ENCODE data around the gene GRID1.

GRID1 gene

DNA sequence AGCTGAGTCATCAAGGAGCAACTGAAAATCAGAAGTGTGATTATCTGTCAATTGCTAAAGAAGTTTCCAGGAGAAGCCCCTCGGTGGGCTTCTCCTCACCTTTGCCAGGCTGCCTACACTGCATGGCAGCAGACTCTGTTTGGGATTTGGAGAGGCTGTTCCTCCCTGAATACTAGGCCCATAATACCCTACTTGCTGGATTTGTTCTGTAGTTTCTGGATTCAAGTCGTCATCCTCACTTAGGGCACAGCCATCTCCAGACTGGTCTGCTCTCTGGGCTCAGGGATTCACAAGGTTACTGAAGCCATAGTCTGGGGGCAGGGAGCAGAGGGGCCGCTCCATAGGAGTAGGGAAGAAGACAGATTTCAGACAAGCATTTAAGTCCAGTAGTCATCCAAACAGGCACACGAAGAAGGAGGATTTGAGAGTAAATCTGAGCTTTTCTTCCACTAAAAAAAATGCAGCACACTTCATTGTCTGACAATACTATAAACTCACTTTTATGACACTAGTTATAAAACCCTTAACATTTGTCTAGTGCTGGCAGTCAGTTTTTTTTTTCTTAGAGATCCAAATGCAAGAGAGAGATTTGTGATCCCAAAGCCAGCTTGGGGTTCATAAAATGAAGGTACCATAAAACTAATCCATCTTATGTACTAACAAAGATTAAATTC is 723.3 kb downstream of the GRID1 start:
- DNase-seq (ENCODE audit: low read depth, low spot score), result no peak
- no peak overlapping the region for H3K4me3 ChIP-seq (ENCODE audit: low read length)

DNA sequence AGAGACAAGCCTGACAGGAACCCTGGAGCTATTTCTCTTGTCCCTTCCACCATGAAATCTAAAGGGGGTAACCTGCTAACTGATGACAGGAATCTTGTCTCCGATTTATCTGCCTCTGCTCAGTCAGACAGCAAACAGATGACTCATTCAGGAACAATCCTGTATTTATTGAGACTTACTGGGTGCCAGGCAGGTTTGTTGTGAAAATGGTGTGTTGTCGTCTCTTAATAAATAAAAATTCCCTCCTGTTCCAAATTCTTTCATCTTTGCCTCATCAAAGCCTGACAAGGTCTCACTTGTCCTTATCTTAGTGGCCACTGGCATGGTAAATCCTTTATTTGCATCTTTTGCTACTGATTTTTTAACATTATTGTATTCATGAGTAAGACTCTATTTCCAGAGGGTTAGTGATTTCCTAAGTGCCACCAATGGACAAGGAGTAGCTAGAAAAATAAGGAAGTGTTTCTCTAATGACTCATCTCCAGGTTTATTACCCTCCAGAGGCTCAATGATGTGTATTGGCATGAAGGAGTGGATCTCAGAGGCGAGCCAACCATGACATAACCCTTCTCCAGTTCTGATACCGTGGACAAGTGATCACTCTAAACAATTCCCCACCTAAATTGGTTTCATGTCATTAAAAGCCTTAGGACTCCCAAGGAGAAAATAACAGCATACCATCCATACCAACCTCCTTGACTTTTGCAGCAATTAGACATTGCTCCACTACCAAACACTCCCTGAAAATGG is 724.0 kb downstream of the GRID1 start:
- DNase-seq (ENCODE audit: low read depth, low spot score), result no peak
- no peak overlapping the region for H3K4me3 ChIP-seq (ENCODE audit: low read length)

DNA sequence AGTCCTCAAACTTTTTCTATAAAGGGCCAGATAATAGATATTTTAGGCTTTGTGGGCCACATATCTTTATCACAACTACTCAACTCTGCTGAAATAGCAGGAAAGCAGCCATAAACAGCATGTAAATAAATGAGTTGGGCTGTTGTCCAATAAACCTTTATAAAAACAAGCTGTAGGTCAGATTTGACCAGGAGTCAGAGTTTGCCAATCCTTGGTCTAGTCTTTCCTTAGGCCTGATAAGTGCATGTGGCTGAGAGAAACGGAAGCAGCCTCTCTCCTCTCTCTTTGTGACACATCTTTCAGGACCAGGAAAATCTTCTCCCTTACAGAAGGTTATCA is 724.5 kb downstream of the GRID1 start:
- no peak overlapping the region for H3K4me3 ChIP-seq (ENCODE audit: low read length)
- DNase-seq (ENCODE audit: low read depth, low spot score), result no peak

DNA sequence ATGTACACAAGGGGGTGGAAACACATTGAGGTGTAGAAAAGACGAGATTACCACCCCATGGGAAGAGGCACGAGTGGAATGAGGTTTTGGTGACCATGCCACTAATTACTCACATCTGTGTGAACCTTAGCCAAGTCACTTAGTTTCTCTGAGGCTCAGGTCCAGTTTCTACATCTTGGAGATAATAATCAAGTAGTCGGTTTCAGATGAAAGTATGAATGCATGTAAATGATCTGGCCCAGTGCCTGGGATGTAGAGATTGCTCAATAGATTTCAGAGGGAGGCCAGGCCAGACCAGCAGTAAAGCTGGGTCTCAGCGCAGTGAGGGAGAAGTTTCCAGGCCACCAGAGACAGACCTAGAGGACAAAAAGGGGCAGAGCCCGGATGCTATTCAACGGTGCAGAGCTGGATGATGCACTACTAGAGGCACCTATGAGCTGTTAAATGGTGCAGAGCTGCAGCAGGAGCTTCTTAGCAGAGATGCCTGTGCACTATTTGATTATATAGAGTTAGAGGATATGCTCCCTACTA is 725.1 kb downstream of the GRID1 start:
- no peak for DNase-seq (ENCODE audit: low read depth, low spot score)
- no peak overlapping the region for H3K4me3 ChIP-seq (ENCODE audit: low read length)

DNA sequence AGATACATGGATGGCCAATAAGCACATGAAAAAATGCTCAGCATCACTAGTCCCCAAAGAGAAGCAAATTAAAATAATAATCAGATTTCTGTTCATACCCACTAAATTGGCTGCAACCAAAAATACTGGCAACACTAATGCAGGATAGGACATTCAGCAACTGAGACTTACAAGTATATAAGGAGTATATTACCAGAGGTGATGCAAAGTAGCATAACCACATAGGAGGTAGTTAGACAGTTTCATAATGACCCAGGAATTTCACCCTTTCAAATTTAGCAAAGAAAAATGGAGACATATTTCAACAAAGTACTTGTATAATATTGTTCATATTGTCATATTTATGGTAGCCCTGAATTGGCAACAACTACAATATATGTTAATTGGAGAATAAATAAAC is 727.8 kb downstream of the GRID1 start:
- DNase-seq (ENCODE audit: low read depth, low spot score), result no peak
- H3K4me3 ChIP-seq (ENCODE audit: low read length), result no peak overlapping the region

GRCh38 chr10:85635650-85636049 is 730.9 kb downstream of the GRID1 start:
- DNase-seq (ENCODE audit: low read depth, low spot score), result no peak
- H3K4me3 ChIP-seq (ENCODE audit: low read length), result no peak overlapping the region

DNA sequence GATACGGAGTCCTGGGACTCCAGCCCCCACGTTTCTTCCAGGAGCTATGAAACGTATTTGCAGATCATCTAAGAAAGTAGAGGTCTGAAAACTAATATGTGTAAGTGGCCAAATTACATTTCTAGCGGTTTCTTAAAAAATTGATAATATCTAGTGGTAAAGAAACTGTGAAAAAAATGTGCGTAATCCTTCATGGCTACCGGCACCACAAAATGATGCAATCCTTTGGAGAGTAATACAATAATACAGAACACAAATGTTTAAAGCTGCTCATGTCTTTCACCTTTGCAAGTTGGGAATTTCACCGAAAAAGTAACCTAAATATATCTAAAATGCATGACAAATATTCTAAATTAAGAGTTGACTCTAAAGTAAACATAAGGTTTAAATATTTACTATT is 742.1 kb downstream of the GRID1 start:
- no peak for DNase-seq (ENCODE audit: low read depth, low spot score)
- no peak overlapping the region for H3K4me3 ChIP-seq (ENCODE audit: low read length)

GRCh38 chr10:85623758-85624157 is 742.8 kb downstream of the GRID1 start:
- no peak for DNase-seq (ENCODE audit: low read depth, low spot score)
- H3K4me3 ChIP-seq (ENCODE audit: low read length), result no peak overlapping the region

DNA sequence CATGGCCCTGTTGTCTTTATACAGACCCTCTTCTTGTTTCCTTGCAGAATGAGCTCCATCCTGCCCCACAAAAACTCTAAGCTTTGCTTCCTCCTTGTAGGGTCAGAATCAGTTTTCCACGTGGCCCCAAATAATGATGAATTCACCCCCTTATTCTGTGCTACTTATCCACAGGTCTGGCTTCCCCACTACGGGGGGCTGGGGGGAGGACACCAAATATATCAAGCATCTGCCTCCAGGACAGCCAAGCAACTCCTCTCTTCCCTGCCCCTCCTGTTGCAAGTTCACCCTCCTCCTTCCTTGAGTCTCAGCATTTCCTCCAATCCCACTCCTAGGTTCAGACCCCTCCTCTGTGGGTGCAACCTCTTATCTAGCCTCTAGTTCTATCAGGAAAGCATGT is 743.3 kb downstream of the GRID1 start:
- H3K4me3 ChIP-seq (ENCODE audit: low read length), result no peak overlapping the region
- DNase-seq (ENCODE audit: low read depth, low spot score), result no peak

DNA sequence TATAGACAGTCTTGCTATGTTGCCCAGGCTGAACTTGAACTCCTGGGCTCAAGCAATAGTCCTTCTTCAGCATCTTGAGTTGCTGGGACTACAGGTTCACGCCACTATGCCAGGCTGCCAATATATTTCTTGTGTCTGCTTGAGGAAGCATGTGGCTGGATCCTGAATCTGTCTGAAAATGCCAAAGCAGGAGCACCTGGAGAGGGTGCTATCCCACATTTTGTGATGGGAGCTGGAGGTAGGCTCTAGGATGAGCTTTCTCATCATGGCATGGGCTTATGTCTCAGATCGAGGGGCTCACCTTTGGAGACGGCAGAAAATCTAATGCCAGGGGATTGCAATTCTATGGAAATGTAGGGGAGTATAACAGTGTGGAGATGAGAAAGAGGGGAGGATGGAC is 744.2 kb downstream of the GRID1 start:
- H3K4me3 ChIP-seq (ENCODE audit: low read length), result no peak overlapping the region
- DNase-seq (ENCODE audit: low read depth, low spot score), result no peak

- H3K4me3 ChIP-seq (ENCODE audit: low read length), result no peak overlapping the region
- DNase-seq (ENCODE audit: low read depth, low spot score), result no peak
Measured at GRCh38 chr10:85621562-85621961, 745.0 kb downstream of the GRID1 start.

GRCh38 chr10:85620807-85621206 is 745.8 kb downstream of the GRID1 start:
- no peak overlapping the region for H3K4me3 ChIP-seq (ENCODE audit: low read length)
- no peak for DNase-seq (ENCODE audit: low read depth, low spot score)

- H3K4me3 ChIP-seq (ENCODE audit: low read length), result no peak overlapping the region
- DNase-seq (ENCODE audit: low read depth, low spot score), result no peak
Measured at GRCh38 chr10:85619832-85620231, 746.8 kb downstream of the GRID1 start.

- DNase-seq (ENCODE audit: low read depth, low spot score), result no peak
Measured at GRCh38 chr10:85618841-85619240, 747.8 kb downstream of the GRID1 start.

GRCh38 chr10:85617751-85618546 is 748.6 kb downstream of the GRID1 start:
- no peak for DNase-seq (ENCODE audit: low read depth, low spot score)
- no peak overlapping the region for H3K4me3 ChIP-seq (ENCODE audit: low read length)

More at GRCh38 chr10:85618841-85619240, 747.8 kb downstream of the GRID1 start:
- no peak overlapping the region for H3K4me3 ChIP-seq (ENCODE audit: low read length)

DNA sequence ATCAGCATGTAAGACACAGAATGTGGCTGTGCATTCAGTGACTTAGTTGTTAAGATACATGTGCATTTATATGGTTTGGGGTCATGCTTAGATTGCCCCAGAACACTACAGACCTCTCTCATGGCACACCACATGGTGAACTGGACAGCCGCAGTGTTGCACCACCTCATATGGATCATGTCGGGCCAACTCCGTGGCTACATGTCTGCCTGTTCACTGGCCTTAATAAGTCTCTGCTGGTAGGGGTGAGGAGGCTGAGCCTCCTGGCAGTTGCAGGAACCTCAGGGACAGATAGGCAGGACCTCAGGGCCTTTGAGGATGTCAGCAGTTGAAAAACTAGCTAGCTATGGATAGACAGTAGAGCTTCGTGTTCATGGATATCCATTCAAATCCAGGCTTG is 751.0 kb downstream of the GRID1 start:
- H3K4me3 ChIP-seq (ENCODE audit: low read length), result no peak overlapping the region

GRCh38 chr10:85614981-85615380 is 751.6 kb downstream of the GRID1 start:
- DNase-seq (ENCODE audit: low read depth, low spot score), result no peak
- H3K4me3 ChIP-seq (ENCODE audit: low read length), result no peak overlapping the region

More for the DNA sequence above, 751.0 kb downstream of the GRID1 start:
- DNase-seq (ENCODE audit: low read depth, low spot score), result no peak

DNA sequence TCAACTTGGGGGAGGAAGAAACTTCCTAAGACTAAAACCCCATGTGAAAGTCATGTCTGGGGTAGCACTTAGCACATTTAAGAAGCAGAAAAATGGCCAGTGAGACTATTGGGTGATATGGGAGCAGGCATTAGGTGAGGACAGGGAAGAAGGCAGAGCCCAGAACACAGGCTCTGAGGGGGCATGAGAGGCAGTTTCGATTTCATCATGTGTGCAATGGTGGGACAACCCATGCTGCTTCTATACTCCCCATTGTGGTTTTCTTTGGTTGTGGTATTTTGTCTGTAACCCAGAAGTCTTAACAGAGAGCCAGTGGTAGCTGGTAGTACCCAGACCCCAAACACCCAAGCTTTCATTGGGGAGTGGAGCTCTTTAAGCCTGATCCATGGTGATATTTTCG is 752.0 kb downstream of the GRID1 start:
- peak; percentile 19 for DNase-seq (ENCODE audit: low read depth, low spot score)
- no peak overlapping the region for H3K4me3 ChIP-seq (ENCODE audit: low read length)

- H3K4me3 ChIP-seq (ENCODE audit: low read length), result no peak overlapping the region
- DNase-seq (ENCODE audit: low read depth, low spot score), result no peak
Measured at GRCh38 chr10:85613391-85613790, 753.2 kb downstream of the GRID1 start.

GRCh38 chr10:85612833-85613232 is 753.8 kb downstream of the GRID1 start:
- DNase-seq (ENCODE audit: low read depth, low spot score), result peak; percentile 20
- no peak overlapping the region for H3K4me3 ChIP-seq (ENCODE audit: low read length)
